EL (cell line): Measurements from ENCODE around the gene ABL1.

ENCODE experiments used
- DNase-seq: peaks from one replicate; pipeline ENCODE4 v3.0.0-alpha.2; 2016

The ABL1 gene

GRCh38 chr9:130921300-130921988 is 86.4 kb downstream of the ABL1 start:
- no peak for DNase-seq

GRCh38 chr9:130921989-130922892 is 87.2 kb downstream of the ABL1 start:
- DNase-seq: no peak

GRCh38 chr9:130922893-130923610 is 88.0 kb downstream of the ABL1 start:
- DNase-seq: no peak

- DNase-seq: no peak
Measured at GRCh38 chr9:130923611-130924447, 88.8 kb downstream of the ABL1 start.

GRCh38 chr9:130924448-130924788 is 89.4 kb downstream of the ABL1 start:
- no peak for DNase-seq

- no peak for DNase-seq
Measured at GRCh38 chr9:130925050-130925678, 90.1 kb downstream of the ABL1 start.

- DNase-seq: peak; percentile 68
Measured at GRCh38 chr9:130927338-130927737, 92.3 kb downstream of the ABL1 start.

GRCh38 chr9:130927995-130928900 is 93.2 kb downstream of the ABL1 start:
- DNase-seq: peak; percentile 81

GRCh38 chr9:130929571-130930038 is 94.6 kb downstream of the ABL1 start:
- no peak for DNase-seq

- no peak for DNase-seq
Measured at GRCh38 chr9:130930132-130930803, 95.2 kb downstream of the ABL1 start.

- DNase-seq: no peak
Measured at GRCh38 chr9:130930804-130931349, 95.8 kb downstream of the ABL1 start.

GRCh38 chr9:130931508-130932254 is 96.6 kb downstream of the ABL1 start:
- no peak for DNase-seq

- peak; percentile 69 for DNase-seq
Measured at GRCh38 chr9:130932255-130933079, 97.4 kb downstream of the ABL1 start.

GRCh38 chr9:130933114-130934046 is 98.3 kb downstream of the ABL1 start:
- peak; percentile 87 for DNase-seq

GRCh38 chr9:130934246-130934645 is 99.2 kb downstream of the ABL1 start:
- DNase-seq: no peak

GRCh38 chr9:130934702-130935647 is 99.9 kb downstream of the ABL1 start:
- peak; percentile 31 for DNase-seq
